SK-N-SH (cell line): Measurements from ENCODE around the gene LAMA4.

ENCODE experiments used
- CTCF ChIP-seq: fragments of 200-600 bp; sonication (generic); IDR thresholded peaks from 2 replicates; pipeline ENCODE4 v1.6.1; 2017; ENCODE audit warnings: antibody characterized with exemption, mild to moderate bottlenecking, moderate library complexity
- POLR2AphosphoS5 ChIP-seq: IDR thresholded peaks from 2 replicates; pipeline ENCODE4 v1.6.1; 2012; ENCODE audit warnings: low read depth, low read length
- TF ChIP-seq, protein P1 (sequence below): fragments of 150-350 bp; IDR thresholded peaks from 2 replicates; pipeline ENCODE4 v1.6.1; 2017; ENCODE audit warnings: antibody characterized with exemption, low read length, low read depth, borderline replicate concordance

- TF ChIP-seq POLR2AphosphoS5 (no peak), CTCF (no peak)
- TF ChIP-seq, protein P1, sequence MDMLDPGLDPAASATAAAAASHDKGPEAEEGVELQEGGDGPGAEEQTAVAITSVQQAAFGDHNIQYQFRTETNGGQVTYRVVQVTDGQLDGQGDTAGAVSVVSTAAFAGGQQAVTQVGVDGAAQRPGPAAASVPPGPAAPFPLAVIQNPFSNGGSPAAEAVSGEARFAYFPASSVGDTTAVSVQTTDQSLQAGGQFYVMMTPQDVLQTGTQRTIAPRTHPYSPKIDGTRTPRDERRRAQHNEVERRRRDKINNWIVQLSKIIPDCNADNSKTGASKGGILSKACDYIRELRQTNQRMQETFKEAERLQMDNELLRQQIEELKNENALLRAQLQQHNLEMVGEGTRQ, result no peak
These were observed 55.8 kb downstream of the LAMA4 start for GRCh38 chr6:112198582-112198981.
